Coronary artery (tissue), 2 donors: Measurements from ENCODE around the gene ASCC2.

ENCODE experiments used
- DNase-seq: peaks from one replicate; pipeline ENCODE4 v3.0.0-alpha.2; 2017; ENCODE audit warnings: low spot score
- H3K27ac ChIP-seq, 2 donors: fragments of 200-600 bp; sonication (generic); one replicate each; pipeline ENCODE4 v1.5.1; 2016 to 2019
- H3K4me3 ChIP-seq: fragments of 200-600 bp; sonication (generic); 2 replicates; pipeline ENCODE4 v1.5.1; 2016; ENCODE audit warnings: mild to moderate bottlenecking, moderate library complexity
- TF ChIP-seq, protein P1 (sequence below): fragments of 200-600 bp; sonication (generic); IDR thresholded peaks from one replicate; pipeline ENCODE4 v1.5.1; 2019; ENCODE audit warnings: antibody characterized with exemption

The ASCC2 gene

DNA sequence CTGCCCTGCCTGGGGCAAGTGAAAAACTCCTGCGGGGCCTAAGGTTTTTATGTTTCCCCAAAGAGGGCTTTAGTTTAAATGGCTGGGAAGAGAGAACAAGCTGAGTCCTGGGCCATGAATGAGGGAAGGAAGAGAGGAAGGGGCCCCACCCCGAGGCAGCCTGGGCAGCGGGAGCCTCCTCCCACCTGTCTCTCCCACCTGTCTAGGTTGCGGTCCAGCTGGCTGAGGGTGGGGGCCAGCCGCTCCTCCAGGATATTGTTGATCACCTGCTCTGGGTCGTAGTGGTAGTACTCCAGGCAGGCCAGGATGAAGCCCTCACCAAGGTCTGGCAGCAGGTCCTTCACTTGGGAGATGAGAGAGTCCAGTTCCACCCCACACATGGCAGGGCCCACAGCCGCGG is 36.3 kb downstream of the ASCC2 start:
- Histone ChIP-seq H3K4me3 (no peak overlapping the region), H3K27ac (no peak overlapping the region)
- DNase-seq = no peak
- TF ChIP-seq, protein P1, sequence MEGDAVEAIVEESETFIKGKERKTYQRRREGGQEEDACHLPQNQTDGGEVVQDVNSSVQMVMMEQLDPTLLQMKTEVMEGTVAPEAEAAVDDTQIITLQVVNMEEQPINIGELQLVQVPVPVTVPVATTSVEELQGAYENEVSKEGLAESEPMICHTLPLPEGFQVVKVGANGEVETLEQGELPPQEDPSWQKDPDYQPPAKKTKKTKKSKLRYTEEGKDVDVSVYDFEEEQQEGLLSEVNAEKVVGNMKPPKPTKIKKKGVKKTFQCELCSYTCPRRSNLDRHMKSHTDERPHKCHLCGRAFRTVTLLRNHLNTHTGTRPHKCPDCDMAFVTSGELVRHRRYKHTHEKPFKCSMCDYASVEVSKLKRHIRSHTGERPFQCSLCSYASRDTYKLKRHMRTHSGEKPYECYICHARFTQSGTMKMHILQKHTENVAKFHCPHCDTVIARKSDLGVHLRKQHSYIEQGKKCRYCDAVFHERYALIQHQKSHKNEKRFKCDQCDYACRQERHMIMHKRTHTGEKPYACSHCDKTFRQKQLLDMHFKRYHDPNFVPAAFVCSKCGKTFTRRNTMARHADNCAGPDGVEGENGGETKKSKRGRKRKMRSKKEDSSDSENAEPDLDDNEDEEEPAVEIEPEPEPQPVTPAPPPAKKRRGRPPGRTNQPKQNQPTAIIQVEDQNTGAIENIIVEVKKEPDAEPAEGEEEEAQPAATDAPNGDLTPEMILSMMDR = no peak

DNA sequence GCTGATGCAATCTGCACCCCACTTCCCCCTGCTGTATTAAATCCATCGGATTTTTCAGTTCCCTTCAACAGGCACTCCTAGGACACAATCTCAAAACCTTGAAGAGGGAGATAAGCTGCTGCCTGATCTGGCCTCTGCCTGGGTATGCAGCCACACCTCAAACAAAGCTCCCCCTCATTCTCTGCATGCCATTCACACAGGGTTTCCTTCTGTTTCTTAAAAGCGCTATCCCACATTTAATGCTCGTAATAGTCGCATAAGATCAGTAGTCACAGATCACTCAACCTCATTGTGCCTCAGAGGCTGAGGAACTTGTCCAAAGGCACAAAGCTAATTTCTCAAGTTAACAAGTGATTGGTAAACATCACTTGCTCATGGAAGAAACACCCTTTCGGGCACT is 36.9 kb downstream of the ASCC2 start:
- peak overlapping the region in 1 of 2 donors; percentile 22 for H3K27ac ChIP-seq
- no peak overlapping the region for H3K4me3 ChIP-seq
- DNase-seq = no peak
- TF ChIP-seq, protein P1 = no peak

DNA sequence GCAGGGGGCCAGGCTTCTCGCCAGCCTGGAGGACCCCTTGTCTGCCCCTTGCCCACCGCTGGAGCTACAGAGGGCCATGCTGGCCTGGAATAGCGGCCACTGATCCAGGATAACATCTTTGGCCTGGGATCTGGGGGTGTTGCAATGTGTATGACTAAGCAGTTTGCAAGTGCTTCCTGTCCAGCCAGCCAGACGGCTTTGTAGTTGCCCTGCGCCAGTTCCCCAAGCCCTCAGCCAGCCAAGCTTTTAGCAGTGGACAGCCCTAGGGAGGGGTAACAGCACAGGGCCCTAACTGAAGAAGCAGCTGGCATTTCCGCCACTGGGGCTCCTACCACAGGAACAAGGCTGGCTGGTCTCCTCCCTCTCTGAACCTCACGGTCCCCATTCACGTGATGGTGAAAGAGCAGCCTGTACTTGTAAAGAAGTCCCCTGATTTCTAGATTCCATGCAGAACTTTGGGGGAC is 38.8 kb downstream of the ASCC2 start:
- peak overlapping the region; percentile 27 for H3K4me3 ChIP-seq
- H3K27ac ChIP-seq = peak overlapping the region; percentile 43 to 86
- peak; percentile 90 for DNase-seq
- TF ChIP-seq, protein P1 = no peak

DNA sequence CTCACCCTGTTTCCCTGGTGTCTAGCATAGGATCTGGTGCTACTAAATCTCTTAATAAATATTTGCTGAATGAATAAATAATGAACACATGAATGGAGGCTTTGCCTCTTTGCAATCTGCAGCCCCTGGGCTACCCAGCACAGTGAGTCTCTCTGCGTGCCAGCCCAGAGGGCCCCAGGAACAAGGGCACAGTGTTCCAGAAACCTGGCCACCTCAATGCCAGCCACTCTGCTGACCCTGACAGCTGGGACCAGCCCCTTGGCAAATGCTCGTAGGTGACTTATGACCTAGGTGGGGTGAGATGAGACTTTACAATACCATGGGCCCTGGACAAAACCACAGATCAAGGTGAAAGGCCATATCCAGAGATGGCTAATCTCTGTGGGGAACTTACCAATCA is 39.3 kb downstream of the ASCC2 start:
- H3K4me3 ChIP-seq = peak overlapping the region; percentile 27
- TF ChIP-seq, protein P1 = no peak
- peak overlapping the region; percentile 43 to 86 for H3K27ac ChIP-seq
- no peak for DNase-seq

DNA sequence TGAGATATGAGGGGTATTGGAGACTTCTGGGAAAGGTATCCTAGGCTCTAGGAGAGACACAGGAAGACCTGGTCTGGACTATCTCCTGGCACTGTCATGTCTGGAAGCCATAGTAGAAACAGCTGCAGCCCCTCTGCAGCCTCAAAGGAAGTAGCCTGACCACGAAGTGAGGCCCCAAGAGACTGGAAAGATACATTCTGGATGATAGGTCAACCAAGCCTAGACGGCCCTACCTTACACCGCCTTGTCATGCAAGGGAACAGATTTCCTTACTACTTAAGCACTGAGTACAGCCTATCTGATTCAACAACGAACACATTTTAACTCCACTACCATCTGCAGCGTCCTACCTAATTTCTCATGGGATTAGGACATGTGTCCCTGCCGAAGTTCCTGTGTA is 39.8 kb downstream of the ASCC2 start:
- no peak for DNase-seq
- Histone ChIP-seq H3K4me3 (no peak overlapping the region), H3K27ac (peak overlapping the region in 1 of 2 donors; percentile 86)
- TF ChIP-seq, protein P1 = no peak

GRCh38 chr22:29797351-29797750 is 40.7 kb downstream of the ASCC2 start:
- DNase-seq = no peak
- no peak overlapping the region for H3K27ac ChIP-seq
- no peak overlapping the region for H3K4me3 ChIP-seq
- TF ChIP-seq, protein P1 = no peak

DNA sequence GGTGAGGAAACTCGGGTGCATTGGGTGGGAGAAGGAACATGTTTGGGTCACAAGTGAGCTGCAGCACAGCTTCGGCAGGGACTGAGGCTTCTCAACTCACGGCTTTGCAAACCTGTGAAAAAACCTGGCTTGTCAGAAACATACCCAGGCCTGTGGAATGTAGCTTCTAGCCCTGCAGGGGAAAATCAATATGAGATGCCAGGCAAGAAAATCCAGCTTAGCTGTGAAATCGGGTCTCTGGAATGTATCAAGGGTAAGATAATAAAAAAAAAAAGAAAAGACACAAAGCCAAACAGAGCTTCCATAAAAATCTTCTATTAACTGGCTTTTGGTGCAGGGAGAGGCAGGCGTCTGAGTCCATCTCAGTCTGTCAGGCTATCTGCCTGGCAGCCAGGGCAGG is 42.4 kb downstream of the ASCC2 start:
- Histone ChIP-seq H3K4me3 (no peak overlapping the region), H3K27ac (no peak overlapping the region)
- TF ChIP-seq, protein P1 = no peak
- no peak for DNase-seq
